Activated CD8-positive, alpha-beta memory T cell treated with anti-CD3 and anti-CD28 coated beads for 48 hours (primary cell): Measurements from ENCODE around the gene VPREB3.
A peak's percentile ranks its signal among the peaks of the same experiment; 100 is the strongest.

Source experiments
- DNase-seq, 3 experiments: peaks; one replicate each; pipeline ENCODE4 v3.0.0-alpha.2; 2020; ENCODE audit warnings: low read depth in 2 of 3, low spot score in 2 of 3

VPREB3 gene

GRCh38 chr22:23783265-23784150, 29.3 kb upstream of the VPREB3 start:
- no peak for DNase-seq

GRCh38 chr22:23782703-23783102, 28.5 kb upstream of the VPREB3 start:
- no peak for DNase-seq

GRCh38 chr22:23782252-23782651, 28.0 kb upstream of the VPREB3 start:
- no peak for DNase-seq

GRCh38 chr22:23781511-23782183, 27.4 kb upstream of the VPREB3 start:
- no peak for DNase-seq

GRCh38 chr22:23781065-23781464, 26.8 kb upstream of the VPREB3 start:
- no peak for DNase-seq

GRCh38 chr22:23780146-23780748, 26.0 kb upstream of the VPREB3 start:
- no peak for DNase-seq

- no peak for DNase-seq
Observed at GRCh38 chr22:23779731-23780130, 25.5 kb upstream of the VPREB3 start.

GRCh38 chr22:23779083-23779482, 24.9 kb upstream of the VPREB3 start:
- no peak for DNase-seq

GRCh38 chr22:23778577-23778900, 24.3 kb upstream of the VPREB3 start:
- no peak for DNase-seq

GRCh38 chr22:23777776-23778576, 23.8 kb upstream of the VPREB3 start:
- DNase-seq: no peak

GRCh38 chr22:23775779-23776375, 21.7 kb upstream of the VPREB3 start:
- DNase-seq: no peak

GRCh38 chr22:23774922-23775436, 20.8 kb upstream of the VPREB3 start:
- DNase-seq: no peak

GRCh38 chr22:23774114-23774921, 20.1 kb upstream of the VPREB3 start:
- no peak for DNase-seq

- no peak for DNase-seq
Observed at GRCh38 chr22:23773483-23774113, 19.4 kb upstream of the VPREB3 start.

GRCh38 chr22:23772649-23773473, 18.6 kb upstream of the VPREB3 start, which contains the start of gene MMP11:
Gene MMP11, plus strand, starts transcription at chr22:23772849. Its CDS starts 22 bp downstream, at chr22:23772871.
- peak in 1 of 3 experiments; percentile 33 for DNase-seq

GRCh38 chr22:23772315-23772648, 18.1 kb upstream of the VPREB3 start:
- DNase-seq: no peak

GRCh38 chr22:23769321-23769965, 15.2 kb upstream of the VPREB3 start:
- no peak for DNase-seq
